NT2/D1 (cell line): ENCODE measurements around the gene RBM27.

ENCODE experiments used
- DNase-seq: peaks from one replicate; pipeline ENCODE4 v3.0.0-alpha.2; 2011; ENCODE audit warnings: low read depth, low spot score
- H3K27me3 ChIP-seq: 2 replicates; pipeline ENCODE4 v1.6.0; 2011; ENCODE audit warnings: mild to moderate bottlenecking; ENCODE audit not compliant: insufficient read length, insufficient read depth
- H3K36me3 ChIP-seq: 2 replicates; pipeline ENCODE4 v1.6.1; 2011; ENCODE audit warnings: mild to moderate bottlenecking, low read length, mixed read lengths; ENCODE audit not compliant: insufficient read depth, insufficient read length
- H3K4me1 ChIP-seq: 2 replicates; pipeline ENCODE4 v1.5.1; 2011; ENCODE audit not compliant: insufficient read depth, insufficient read length
- H3K4me3 ChIP-seq: 2 replicates; pipeline ENCODE4 v1.5.1; 2011; ENCODE audit warnings: low read depth; ENCODE audit not compliant: insufficient read length
- H3K9ac ChIP-seq: 2 replicates; pipeline ENCODE4 v1.6.0; 2011; ENCODE audit warnings: low read depth; ENCODE audit not compliant: insufficient read length
- H3K9me3 ChIP-seq: 2 replicates; pipeline ENCODE4 v1.5.1; 2011; ENCODE audit warnings: mild to moderate bottlenecking, low read length; ENCODE audit not compliant: insufficient read depth
- SUZ12 ChIP-seq: IDR thresholded peaks from 2 replicates; pipeline ENCODE4 v1.6.1; 2011; ENCODE audit not compliant: insufficient read length, insufficient read depth; ENCODE audit errors: extremely low read depth
- YY1 ChIP-seq: IDR thresholded peaks from 2 replicates; pipeline ENCODE4 v1.6.1; 2011; ENCODE audit not compliant: insufficient read length, insufficient read depth
- ZNF274 ChIP-seq: IDR thresholded peaks from 2 replicates; pipeline ENCODE4 v1.6.1; 2011; ENCODE audit warnings: mild to moderate bottlenecking, low read depth, low read length

RBM27 gene

GRCh38 chr5:146223179-146223578 lies 19.8 kb downstream of the RBM27 start:
- DNase-seq = no peak
- Histone ChIP-seq H3K27me3 (no peaks in the 10 kb centered on the region), H3K4me1 (no peaks in the 10 kb centered on the region), H3K36me3 (peaks cover 24% of the 10 kb centered on the region), H3K9me3 (no peaks in the 10 kb centered on the region), H3K9ac (no peak overlapping the region), H3K4me3 (no peak overlapping the region)
- no peak for TF ChIP-seq YY1
- TF ChIP-seq ZNF274 = no peak
- no peak for TF ChIP-seq SUZ12

- Histone ChIP-seq H3K27me3 (no peaks in the 10 kb centered on the region), H3K9ac (no peak overlapping the region), H3K36me3 (peaks cover 48% of the 10 kb centered on the region), H3K4me3 (no peak overlapping the region), H3K4me1 (no peaks in the 10 kb centered on the region), H3K9me3 (no peaks in the 10 kb centered on the region)
- TF ChIP-seq ZNF274 (no peak), SUZ12 (no peak), YY1 (no peak)
- no peak for DNase-seq
These were observed 25.8 kb downstream of the RBM27 start for GRCh38 chr5:146229222-146229621.

- Histone ChIP-seq H3K36me3 (peaks cover 64% of the 10 kb centered on the region), H3K9ac (no peak overlapping the region), H3K27me3 (no peaks in the 10 kb centered on the region), H3K4me1 (no peaks in the 10 kb centered on the region), H3K9me3 (no peaks in the 10 kb centered on the region), H3K4me3 (no peak overlapping the region)
- TF ChIP-seq YY1 = no peak
- no peak for TF ChIP-seq SUZ12
- DNase-seq = no peak
These were observed 28.8 kb downstream of the RBM27 start for GRCh38 chr5:146232223-146232622.

- DNase-seq = no peak
- H3K9me3 ChIP-seq = no peaks in the 10 kb centered on the region
- H3K4me1 ChIP-seq = no peaks in the 10 kb centered on the region
- peaks cover 70% of the 10 kb centered on the region for H3K36me3 ChIP-seq
- H3K27me3 ChIP-seq = no peaks in the 10 kb centered on the region
- no peak for TF ChIP-seq SUZ12
- TF ChIP-seq ZNF274 = no peak
- TF ChIP-seq YY1 = no peak
- H3K4me3 ChIP-seq = no peak overlapping the region
- H3K9ac ChIP-seq = no peak overlapping the region
These were observed 30.0 kb downstream of the RBM27 start for GRCh38 chr5:146233441-146233840.

- TF ChIP-seq SUZ12 (no peak), YY1 (no peak), ZNF274 (no peak)
- no peak overlapping the region for H3K9ac ChIP-seq
- H3K27me3 ChIP-seq = no peaks in the 10 kb centered on the region
- no peaks in the 10 kb centered on the region for H3K9me3 ChIP-seq
- peaks cover 38% of the 10 kb centered on the region for H3K36me3 ChIP-seq
- DNase-seq = no peak
- H3K4me1 ChIP-seq = no peaks in the 10 kb centered on the region
- no peak overlapping the region for H3K4me3 ChIP-seq
These were observed 35.6 kb downstream of the RBM27 start for GRCh38 chr5:146238973-146239372.

- no peaks in the 10 kb centered on the region for H3K27me3 ChIP-seq
- TF ChIP-seq ZNF274 (no peak), YY1 (no peak), SUZ12 (no peak)
- peaks cover 38% of the 10 kb centered on the region for H3K36me3 ChIP-seq
- H3K9ac ChIP-seq = no peak overlapping the region
- DNase-seq = no peak
- no peaks in the 10 kb centered on the region for H3K9me3 ChIP-seq
- no peak overlapping the region for H3K4me3 ChIP-seq
- H3K4me1 ChIP-seq = no peaks in the 10 kb centered on the region
These were observed 37.5 kb downstream of the RBM27 start for GRCh38 chr5:146240951-146241350.

GRCh38 chr5:146243247-146243646 lies 39.8 kb downstream of the RBM27 start:
- Histone ChIP-seq H3K4me1 (no peaks in the 10 kb centered on the region), H3K4me3 (no peak overlapping the region), H3K36me3 (peaks cover 28% of the 10 kb centered on the region), H3K9ac (no peak overlapping the region), H3K9me3 (no peaks in the 10 kb centered on the region), H3K27me3 (no peaks in the 10 kb centered on the region)
- TF ChIP-seq ZNF274 = no peak
- no peak for TF ChIP-seq YY1
- TF ChIP-seq SUZ12 = no peak
- no peak for DNase-seq

GRCh38 chr5:146248561-146248960 lies 45.2 kb downstream of the RBM27 start:
- H3K4me1 ChIP-seq = no peaks in the 10 kb centered on the region
- H3K27me3 ChIP-seq = no peaks in the 10 kb centered on the region
- no peaks in the 10 kb centered on the region for H3K9me3 ChIP-seq
- H3K9ac ChIP-seq = no peak overlapping the region
- no peak overlapping the region for H3K4me3 ChIP-seq
- TF ChIP-seq YY1 (no peak), SUZ12 (no peak), ZNF274 (no peak)
- peaks cover 31% of the 10 kb centered on the region for H3K36me3 ChIP-seq
- DNase-seq = no peak
